BLaER1 treated with 17β-estradiol and CSF1 and Interleukin-3, amounts not matched to agents 10 nM and 100 nM (cell line): ENCODE measurements around the gene GNAO1.

Experiments used
- H3K27ac ChIP-seq, 11 experiments: shearing (Covaris generic); formaldehyde crosslinking; 2 replicates each; pipeline ENCODE4 v1.8.1; 2022
- H3K27me3 ChIP-seq, 11 experiments: shearing (Covaris generic); formaldehyde crosslinking; 2 replicates each; pipeline ENCODE4 v1.8.1; 2022
- H3K36me3 ChIP-seq, 11 experiments: shearing (Covaris generic); formaldehyde crosslinking; 2 replicates each; pipeline ENCODE4 v1.8.1; 2022
- H3K4me1 ChIP-seq, 10 experiments: shearing (Covaris generic); formaldehyde crosslinking; 2 replicates each; pipeline ENCODE4 v1.8.1; 2022
- H3K4me2 ChIP-seq, 11 experiments: shearing (Covaris generic); formaldehyde crosslinking; 2 replicates each; pipeline ENCODE4 v1.8.1; 2022
- H3K4me3 ChIP-seq, 10 experiments: shearing (Covaris generic); formaldehyde crosslinking; 2 replicates each; pipeline ENCODE4 v1.8.1; 2022
- H3K9ac ChIP-seq, 11 experiments: shearing (Covaris generic); formaldehyde crosslinking; 2 replicates each; pipeline ENCODE4 v1.8.1; 2022
- H3K9me3 ChIP-seq, 11 experiments: shearing (Covaris generic); formaldehyde crosslinking; replicated peaks in 1 of 11; 2 replicates each; pipeline ENCODE4 v1.8.1; 2022
- H4K20me1 ChIP-seq, 11 experiments: shearing (Covaris generic); formaldehyde crosslinking; 2 replicates each; pipeline ENCODE4 v1.8.1; 2022
- Cebpa-rat ChIP-seq, 11 experiments: shearing (Covaris generic); IDR thresholded peaks; 2 replicates each; pipeline ENCODE4 v1.8.1; 2022

GNAO1 gene

GRCh38 chr16:56257666-56258342, 66.5 kb downstream of the GNAO1 start:
- no peak for TF ChIP-seq Cebpa-rat (IDR thresholded peaks at IDR 0.05)
- peaks cover 0 to 8% (median 0%) of the 10 kb centered on the region in 11 experiments; a peak in 3 of 22 replicates for H3K9me3 ChIP-seq
- H3K27ac ChIP-seq, result no peak overlapping the region
- H3K4me3 ChIP-seq, result no peak overlapping the region
- H3K9ac ChIP-seq, result no peak overlapping the region
- H3K27me3 ChIP-seq, result no peaks in the 10 kb centered on the region
- no peak overlapping the region for H3K4me2 ChIP-seq
- no peaks in the 10 kb centered on the region; a peak in 1 of 22 replicates for H4K20me1 ChIP-seq
- H3K36me3 ChIP-seq, result no peaks in the 10 kb centered on the region
- H3K4me1 ChIP-seq, result peaks cover 8 to 23% (median 14%) of the 10 kb centered on the region in 10 experiments; a peak in 18 of 20 replicates

GRCh38 chr16:56258508-56259424, 67.5 kb downstream of the GNAO1 start:
- peaks cover 9 to 30% (median 24%) of the 10 kb centered on the region in 10 experiments; a peak in 18 of 20 replicates for H3K4me1 ChIP-seq

DNA sequence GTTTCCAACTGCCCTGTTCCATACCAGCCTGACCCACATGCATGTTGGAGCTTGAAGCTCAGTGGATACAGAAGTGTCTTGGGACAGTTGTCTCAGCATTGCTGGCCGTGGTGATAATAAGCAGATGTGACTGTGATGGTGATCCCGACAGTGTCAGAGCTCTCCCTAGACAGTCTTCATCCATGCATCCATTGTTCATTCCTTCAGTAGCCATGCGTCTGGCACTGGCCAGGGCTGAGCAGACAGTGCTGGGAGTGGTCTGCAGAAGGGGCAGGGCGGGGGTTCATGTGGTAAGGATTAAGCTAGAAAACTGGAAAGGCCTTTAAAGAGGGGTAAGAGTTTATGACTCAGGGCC, 68.1 kb downstream of the GNAO1 start:
- H3K9ac ChIP-seq, result no peak overlapping the region
- no peak for TF ChIP-seq Cebpa-rat (IDR thresholded peaks at IDR 0.05)
- no peak overlapping the region for H3K27ac ChIP-seq
- peaks cover 0 to 8% (median 0%) of the 10 kb centered on the region in 11 experiments; a peak in 3 of 22 replicates for H3K9me3 ChIP-seq
- H3K27me3 ChIP-seq, result no peaks in the 10 kb centered on the region
- H4K20me1 ChIP-seq, result no peaks in the 10 kb centered on the region; a peak in 1 of 22 replicates
- no peak overlapping the region for H3K4me2 ChIP-seq
- peaks cover 9 to 34% (median 26%) of the 10 kb centered on the region in 10 experiments; a peak in 18 of 20 replicates for H3K4me1 ChIP-seq
- H3K36me3 ChIP-seq, result no peaks in the 10 kb centered on the region
- H3K4me3 ChIP-seq, result no peak overlapping the region

More at GRCh38 chr16:56258508-56259424, 67.5 kb downstream of the GNAO1 start:
- TF ChIP-seq Cebpa-rat (IDR thresholded peaks at IDR 0.05), result no peak
- Histone ChIP-seq H3K36me3 (no peaks in the 10 kb centered on the region), H3K4me2 (no peak overlapping the region), H4K20me1 (no peaks in the 10 kb centered on the region; a peak in 1 of 22 replicates), H3K9ac (no peak overlapping the region), H3K27me3 (no peaks in the 10 kb centered on the region), H3K9me3 (peaks cover 0 to 8% (median 0%) of the 10 kb centered on the region in 11 experiments; a peak in 3 of 22 replicates), H3K4me3 (no peak overlapping the region), H3K27ac (no peak overlapping the region)

- no peak overlapping the region for H3K27ac ChIP-seq
- H3K4me2 ChIP-seq, result peak overlapping the region in 4 of 11 experiments; percentile 67 to 85 (median 74); a peak in 4 of 22 replicates
- peaks cover 9 to 43% (median 31%) of the 10 kb centered on the region in 10 experiments; a peak in 18 of 20 replicates for H3K4me1 ChIP-seq
- H4K20me1 ChIP-seq, result no peaks in the 10 kb centered on the region; a peak in 1 of 22 replicates
- no peak overlapping the region for H3K9ac ChIP-seq
- peaks cover 0 to 8% (median 0%) of the 10 kb centered on the region in 11 experiments; a peak in 3 of 22 replicates for H3K9me3 ChIP-seq
- no peaks in the 10 kb centered on the region for H3K27me3 ChIP-seq
- TF ChIP-seq Cebpa-rat (IDR thresholded peaks at IDR 0.05), result no peak
- H3K36me3 ChIP-seq, result no peaks in the 10 kb centered on the region
- no peak overlapping the region for H3K4me3 ChIP-seq
Measured at GRCh38 chr16:56260378-56261160, 69.3 kb downstream of the GNAO1 start.

DNA sequence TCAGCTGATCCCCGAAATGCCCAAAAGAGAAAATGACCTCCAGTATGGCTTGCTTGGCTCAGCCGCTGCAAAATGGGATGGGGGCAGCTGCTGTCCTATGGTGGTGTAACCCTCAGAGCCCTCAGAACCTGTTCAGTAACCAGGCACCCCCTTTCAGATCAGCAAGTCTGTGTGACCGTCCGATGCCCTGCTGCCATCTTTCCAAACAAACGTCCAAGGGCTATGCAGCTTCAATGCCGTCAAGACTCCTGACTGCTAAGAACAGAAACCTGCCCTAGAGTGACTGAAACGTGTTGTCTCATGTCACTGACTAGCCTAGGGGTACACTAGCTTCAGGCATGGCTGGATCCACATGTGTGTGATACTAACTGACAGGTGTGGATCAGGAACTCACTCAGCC, 70.4 kb downstream of the GNAO1 start:
- H3K9ac ChIP-seq, result 0 out of 22 replicates have a peak overlapping the region, but pooled peaks of 1 of the 11 experiments have one; percentile 6
- peaks cover 9 to 53% (median 40%) of the 10 kb centered on the region in 10 experiments; a peak in 18 of 20 replicates for H3K4me1 ChIP-seq
- no peaks in the 10 kb centered on the region for H3K27me3 ChIP-seq
- peak overlapping the region in 10 of 11 experiments; percentile 29 to 85 (median 68); a peak in 19 of 22 replicates for H3K4me2 ChIP-seq
- H3K9me3 ChIP-seq, result no peaks in the 10 kb centered on the region
- no peak for TF ChIP-seq Cebpa-rat (IDR thresholded peaks at IDR 0.05)
- H3K4me3 ChIP-seq, result no peak overlapping the region
- no peak overlapping the region; a peak in 1 of 22 replicates for H3K27ac ChIP-seq
- H4K20me1 ChIP-seq, result no peaks in the 10 kb centered on the region; a peak in 1 of 22 replicates
- no peaks in the 10 kb centered on the region for H3K36me3 ChIP-seq

DNA sequence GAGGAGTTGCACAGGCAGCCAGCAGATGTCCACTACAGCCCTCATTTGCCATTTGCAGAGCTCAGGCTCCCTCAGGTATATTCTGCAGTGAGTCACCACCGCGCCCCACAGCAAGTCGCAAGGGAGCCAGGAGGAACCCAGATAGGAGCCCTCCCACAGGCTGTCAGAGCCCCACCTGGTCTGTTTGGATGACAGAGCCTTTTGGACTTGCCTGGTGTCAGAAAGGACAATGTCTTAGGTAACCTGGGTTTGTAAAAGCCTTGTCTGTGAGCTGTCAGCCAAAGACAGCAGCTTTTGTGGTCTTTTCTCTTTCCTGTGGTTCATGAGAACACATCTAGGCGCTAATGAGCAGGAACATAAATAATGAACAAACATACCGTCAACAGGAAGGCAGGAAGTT, 70.9 kb downstream of the GNAO1 start:
- no peak overlapping the region for H3K4me3 ChIP-seq
- H3K27me3 ChIP-seq, result no peaks in the 10 kb centered on the region
- H3K4me1 ChIP-seq, result peaks cover 9 to 58% (median 45%) of the 10 kb centered on the region in 10 experiments; a peak in 18 of 20 replicates
- peak overlapping the region in 1 of 11 experiments; percentile 6; a peak in 1 of 22 replicates for H3K9ac ChIP-seq
- TF ChIP-seq Cebpa-rat (IDR thresholded peaks at IDR 0.05), result no peak
- no peak overlapping the region; a peak in 1 of 22 replicates for H3K27ac ChIP-seq
- H3K9me3 ChIP-seq, result no peaks in the 10 kb centered on the region
- H3K36me3 ChIP-seq, result no peaks in the 10 kb centered on the region
- peak overlapping the region; percentile 22 to 85 (median 67); a peak in 21 of 22 replicates for H3K4me2 ChIP-seq
- H4K20me1 ChIP-seq, result no peaks in the 10 kb centered on the region; a peak in 1 of 22 replicates

DNA sequence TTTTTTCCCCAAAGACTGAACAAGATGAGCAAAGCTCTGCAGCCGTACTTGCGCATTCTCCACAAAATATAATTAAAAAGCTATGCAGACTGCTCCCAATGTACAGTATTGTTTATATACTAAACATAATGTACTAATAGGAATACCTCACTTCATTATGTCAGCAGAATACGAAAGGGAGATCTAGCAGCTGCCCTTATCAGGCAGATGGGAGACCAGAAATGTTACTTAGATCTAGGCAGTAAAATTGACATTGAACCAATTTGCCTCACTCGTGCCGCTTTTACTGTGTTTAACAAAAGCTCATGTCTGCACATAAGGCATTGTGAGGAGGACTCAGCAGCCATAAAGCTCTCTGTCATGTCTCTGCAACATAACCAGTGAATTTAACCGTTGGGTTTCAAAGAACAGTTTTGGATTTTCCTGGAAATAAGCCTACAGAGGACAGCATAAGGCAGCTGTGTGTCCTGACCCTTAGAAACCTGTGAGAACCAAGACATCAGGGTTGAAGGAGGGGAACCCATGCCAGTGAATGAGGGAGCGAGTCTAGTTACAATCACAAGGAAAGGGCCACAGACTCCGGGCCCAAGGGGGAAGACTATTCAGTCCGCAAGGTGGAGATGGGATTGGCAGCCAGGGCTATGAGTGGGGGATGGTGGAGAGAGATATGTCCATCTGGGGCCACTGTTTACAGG, 71.4 kb downstream of the GNAO1 start:
- Histone ChIP-seq H3K4me2 (peak overlapping the region; percentile 22 to 85 (median 67); a peak in 21 of 22 replicates), H3K27me3 (no peaks in the 10 kb centered on the region), H4K20me1 (no peaks in the 10 kb centered on the region; a peak in 1 of 22 replicates), H3K27ac (no peak overlapping the region), H3K9ac (peak overlapping the region in 1 of 11 experiments; percentile 6; a peak in 1 of 22 replicates), H3K9me3 (no peaks in the 10 kb centered on the region), H3K36me3 (no peaks in the 10 kb centered on the region), H3K4me1 (peaks cover 9 to 60% (median 48%) of the 10 kb centered on the region in 10 experiments; a peak in 18 of 20 replicates), H3K4me3 (no peak overlapping the region)
- TF ChIP-seq Cebpa-rat (IDR thresholded peaks at IDR 0.05), result no peak
